Activated T-cell treated with anti-CD3 and anti-CD28 coated beads for 48 hours (primary cell): Measurements from ENCODE around the gene WDR88.
"Not testable (repeated sequence)": the region's sequence is repeated elsewhere in the genome, so short reads cannot be mapped to it uniquely, and the experiment has no call there.

Experiments
- DNase-seq: peaks from one replicate; pipeline ENCODE4 v3.0.0-alpha.2; 2020; ENCODE audit warnings: low read depth

The WDR88 gene

GRCh38 chr19:33171222-33171795 is 39.4 kb downstream of the WDR88 start:
- DNase-seq, result no peak

- no peak for DNase-seq
These were observed 40.0 kb downstream of the WDR88 start for GRCh38 chr19:33171916-33172359.

GRCh38 chr19:33174186-33174585 is 42.3 kb downstream of the WDR88 start:
- DNase-seq, result no peak

GRCh38 chr19:33175156-33175782 is 43.4 kb downstream of the WDR88 start:
- no peak for DNase-seq

GRCh38 chr19:33175886-33176669 is 44.2 kb downstream of the WDR88 start:
- DNase-seq, result no peak

- peak; percentile 98 for DNase-seq
These were observed 44.9 kb downstream of the WDR88 start for GRCh38 chr19:33176670-33177416.

GRCh38 chr19:33177417-33177979 is 45.6 kb downstream of the WDR88 start:
- DNase-seq, result no peak

- DNase-seq, result no peak
These were observed 54.7 kb downstream of the WDR88 start for GRCh38 chr19:33186431-33187182.

- DNase-seq, result no peak
These were observed 55.2 kb downstream of the WDR88 start for GRCh38 chr19:33187183-33187540.

- DNase-seq, result no peak
These were observed 57.5 kb downstream of the WDR88 start for GRCh38 chr19:33189453-33189852.

- DNase-seq, result not testable (repeated sequence)
These were observed 59.2 kb downstream of the WDR88 start for GRCh38 chr19:33191092-33191491.

GRCh38 chr19:33191501-33191900 is 59.6 kb downstream of the WDR88 start:
- no peak for DNase-seq

GRCh38 chr19:33192010-33192409 is 60.1 kb downstream of the WDR88 start:
- DNase-seq, result no peak

- DNase-seq, result no peak
These were observed 61.5 kb downstream of the WDR88 start for GRCh38 chr19:33193269-33193864.

GRCh38 chr19:33193865-33194362 is 62.0 kb downstream of the WDR88 start, which contains the start of gene LRP3:
TSS of gene LRP3 (plus strand) at chr19:33194330. CDS start at chr19:33194786, 456 bp downstream.
- DNase-seq, result no peak

- no peak for DNase-seq
These were observed 62.6 kb downstream of the WDR88 start for GRCh38 chr19:33194532-33194885.

GRCh38 chr19:33194886-33195644 is 63.2 kb downstream of the WDR88 start:
- no peak for DNase-seq

GRCh38 chr19:33195645-33196347 is 63.9 kb downstream of the WDR88 start:
- DNase-seq, result no peak

- DNase-seq, result no peak
These were observed 64.7 kb downstream of the WDR88 start for GRCh38 chr19:33196446-33197193.
